ENCODE measurements around the gene ARHGAP18. TPM values are rescaled to one million over a fixed set of nuclear protein-coding genes. Genes with fewer than 3 reads are reported as not detected.

Gene ARHGAP18
- total and polyA plus RNA-seq, 2 of the 13 experiments (the other 11 are each of a cell fraction or from before 2014, with no cell fraction given): 58.2 to 115 TPM

DNA sequence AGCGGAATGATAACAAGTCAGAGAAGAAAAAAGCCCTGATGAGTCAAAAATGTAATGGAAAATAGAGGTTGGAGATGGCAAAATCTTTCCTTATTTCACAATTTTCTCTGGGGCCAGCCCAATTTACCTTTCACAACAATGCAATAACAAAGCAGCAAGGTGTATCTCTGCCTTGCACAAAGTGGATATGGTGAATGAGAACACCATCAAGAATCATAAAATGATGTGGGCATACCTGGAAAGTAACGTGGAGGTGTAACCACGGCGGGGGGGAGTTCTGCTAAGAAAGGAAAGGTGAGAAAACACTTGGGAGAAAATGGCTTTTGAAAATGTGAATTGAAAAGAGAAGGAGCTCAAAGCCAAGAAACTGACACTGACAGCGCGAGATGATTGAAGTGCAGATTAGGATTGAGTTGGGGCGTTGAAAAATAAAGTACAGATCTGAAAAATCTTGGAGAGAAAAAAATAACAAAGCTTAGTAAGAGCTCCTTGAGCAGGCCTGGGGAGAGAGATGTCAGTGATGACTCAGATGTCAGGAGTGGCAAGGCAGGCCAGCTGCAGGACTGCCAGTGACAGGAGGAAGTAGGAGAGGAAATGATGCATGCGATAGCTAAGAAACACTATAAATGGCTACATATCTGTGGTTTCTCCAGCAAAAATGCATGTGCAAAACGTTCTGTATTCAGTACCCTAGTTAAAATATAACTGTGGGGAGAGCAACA is 26.2 kb downstream of the ARHGAP18 start:
- Histone ChIP-seq H4K20me1 (ENCODE audit: insufficient read depth, low read length) (no peaks in the 10 kb centered on the region), H3K36me3 (replicated peaks in 1 of 2; ENCODE audit: control insufficient read depth in 1 of 2, insufficient read depth in 2 of 2, low read length in 2 of 2) (peaks cover 2 to 24% of the 10 kb centered on the region in 2 experiments; a peak in 3 of 5 replicates), H3K27me3 (ENCODE audit: control insufficient read depth in 1 of 2, insufficient read depth in 2 of 2, low read length in 2 of 2) (no peaks in the 10 kb centered on the region), H3K4me3 (replicated peaks in 1 of 3; ENCODE audit: insufficient read depth in 1 of 3, low read depth in 2 of 3, low read length in 3 of 3) (no peak overlapping the region; a peak in 1 of 6 replicates), H3K79me2 (ENCODE audit: insufficient read depth, low read length) (peaks cover 95% of the 10 kb centered on the region), H3K4me2 (ENCODE audit: low read depth, low read length) (peak overlapping the region; percentile 58), H2AFZ (ENCODE audit: low read length) (no peak overlapping the region), H3K9ac (ENCODE audit: insufficient read depth, low read depth, low read length) (peak overlapping the region; percentile 33), H3K4me1 (ENCODE audit: insufficient read depth, low read length) (peaks cover 97% of the 10 kb centered on the region), H3K9me3 (ENCODE audit: low read length) (no peaks in the 10 kb centered on the region), H3K27ac (ENCODE audit: extremely low read length, insufficient read depth, low read length) (peak overlapping the region; percentile 70)
- no TSS peak for BruUV-seq (replicated peaks)
- intact Hi-C loops (cut with micrococcal nuclease; ENCODE audit: unreplicated experiment) (loop anchor here (1.0 to 5.0 kb wide), 2 partner anchors 34 to 36 kb away; no protein-coding TSS in a partner anchor), in situ Hi-C loops (cut with HindIII; ENCODE audit: extremely low pct_ligation_motif_present, low pct_unique_long_range_greater_than_20kb) (no loop called here)
- ChIA-PET POLR2A (interaction anchor here (0.9 to 2.8 kb wide), 8 partner anchors 10 to 42 kb away, joined by 3 to 24 read pairs (median 6); partner anchors contain the start of gene ARHGAP18), CTCF (ENCODE audit: low intra/inter-chr PET ratio, low total read pairs) (no interaction called here)
- DNase-seq (ENCODE audit: low spot score): peak; percentile 96
- WGBS (ENCODE audit: low lambda C conversion rate): 41% methylated on average over 9 of the region's 9 CpGs
- FAIRE-seq: peak; percentile 71
- ATAC-seq: peak; percentile 87
- TF ChIP-seq KDM5A (IDR thresholded peaks at IDR 0.05; ENCODE audit: borderline replicate concordance, low read length): no peak
- no peak for TF ChIP-seq SP140L (CRISPR knock-in tag; IDR thresholded peaks at IDR 0.05; ENCODE audit: borderline replicate concordance)
- TF ChIP-seq ISL2 (CRISPR knock-in tag; IDR thresholded peaks at IDR 0.05): peak; percentile 62
- TF ChIP-seq ZNF629 (CRISPR knock-in tag; conservative IDR thresholded peaks at IDR 0.05): no peak
- TF ChIP-seq NR2F6 (IDR thresholded peaks at IDR 0.05): no peak
- TF ChIP-seq NR2F6 (CRISPR knock-in tag; IDR thresholded peaks at IDR 0.05): peak; percentile 50; the same call in 1 of the 2 replicates
- TF ChIP-seq ZNF331 (CRISPR knock-in tag; IDR thresholded peaks at IDR 0.05): 0 out of 2 replicates have a peak, but pooled peaks have one; percentile 64
- TF ChIP-seq, protein P1, sequence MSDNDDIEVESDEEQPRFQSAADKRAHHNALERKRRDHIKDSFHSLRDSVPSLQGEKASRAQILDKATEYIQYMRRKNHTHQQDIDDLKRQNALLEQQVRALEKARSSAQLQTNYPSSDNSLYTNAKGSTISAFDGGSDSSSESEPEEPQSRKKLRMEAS (IDR thresholded peaks at IDR 0.05): peak; percentile 59; the same call in 1 of the 2 replicates
- TF ChIP-seq ERF (CRISPR knock-in tag; IDR thresholded peaks at IDR 0.05): 0 out of 2 replicates have a peak, but pooled peaks have one; percentile 57
- TF ChIP-seq NCOA2 (CRISPR knock-in tag; IDR thresholded peaks at IDR 0.05): peak; percentile 81
- TF ChIP-seq NFKBIZ (CRISPR knock-in tag; IDR thresholded peaks at IDR 0.05): peak; percentile 41; the same call in 1 of the 2 replicates
- TF ChIP-seq, protein P2, sequence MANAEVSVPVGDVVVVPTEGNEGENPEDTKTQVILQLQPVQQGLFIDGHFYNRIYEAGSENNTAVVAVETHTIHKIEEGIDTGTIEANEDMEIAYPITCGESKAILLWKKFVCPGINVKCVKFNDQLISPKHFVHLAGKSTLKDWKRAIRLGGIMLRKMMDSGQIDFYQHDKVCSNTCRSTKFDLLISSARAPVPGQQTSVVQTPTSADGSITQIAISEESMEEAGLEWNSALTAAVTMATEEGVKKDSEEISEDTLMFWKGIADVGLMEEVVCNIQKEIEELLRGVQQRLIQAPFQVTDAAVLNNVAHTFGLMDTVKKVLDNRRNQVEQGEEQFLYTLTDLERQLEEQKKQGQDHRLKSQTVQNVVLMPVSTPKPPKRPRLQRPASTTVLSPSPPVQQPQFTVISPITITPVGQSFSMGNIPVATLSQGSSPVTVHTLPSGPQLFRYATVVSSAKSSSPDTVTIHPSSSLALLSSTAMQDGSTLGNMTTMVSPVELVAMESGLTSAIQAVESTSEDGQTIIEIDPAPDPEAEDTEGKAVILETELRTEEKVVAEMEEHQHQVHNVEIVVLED (CRISPR knock-in tag; IDR thresholded peaks at IDR 0.05; ENCODE audit: borderline replicate concordance): no peak
- TF ChIP-seq CCDC6 (CRISPR knock-in tag; IDR thresholded peaks at IDR 0.05): 0 out of 2 replicates have a peak, but pooled peaks have one; percentile 42
- TF ChIP-seq TGIF2 (CRISPR knock-in tag; IDR thresholded peaks at IDR 0.05): peak; percentile 93; the same call in 1 of the 2 replicates
- TF ChIP-seq, protein P3, sequence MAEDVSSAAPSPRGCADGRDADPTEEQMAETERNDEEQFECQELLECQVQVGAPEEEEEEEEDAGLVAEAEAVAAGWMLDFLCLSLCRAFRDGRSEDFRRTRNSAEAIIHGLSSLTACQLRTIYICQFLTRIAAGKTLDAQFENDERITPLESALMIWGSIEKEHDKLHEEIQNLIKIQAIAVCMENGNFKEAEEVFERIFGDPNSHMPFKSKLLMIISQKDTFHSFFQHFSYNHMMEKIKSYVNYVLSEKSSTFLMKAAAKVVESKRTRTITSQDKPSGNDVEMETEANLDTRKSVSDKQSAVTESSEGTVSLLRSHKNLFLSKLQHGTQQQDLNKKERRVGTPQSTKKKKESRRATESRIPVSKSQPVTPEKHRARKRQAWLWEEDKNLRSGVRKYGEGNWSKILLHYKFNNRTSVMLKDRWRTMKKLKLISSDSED (CRISPR knock-in tag; IDR thresholded peaks at IDR 0.05): no peak
- TF ChIP-seq MBNL3 (CRISPR knock-in tag; conservative IDR thresholded peaks at IDR 0.05): no peak
- peak; percentile 73 for TF ChIP-seq FOXA3 (CRISPR knock-in tag; IDR thresholded peaks at IDR 0.05)
- 0 out of 2 replicates have a peak, but pooled peaks have one; percentile 53 for TF ChIP-seq DMAP1 (CRISPR knock-in tag; IDR thresholded peaks at IDR 0.05)
- peak; percentile 88; the same call in 1 of the 2 replicates for TF ChIP-seq RCOR2 (CRISPR knock-in tag; IDR thresholded peaks at IDR 0.05)
- TF ChIP-seq, protein P4, sequence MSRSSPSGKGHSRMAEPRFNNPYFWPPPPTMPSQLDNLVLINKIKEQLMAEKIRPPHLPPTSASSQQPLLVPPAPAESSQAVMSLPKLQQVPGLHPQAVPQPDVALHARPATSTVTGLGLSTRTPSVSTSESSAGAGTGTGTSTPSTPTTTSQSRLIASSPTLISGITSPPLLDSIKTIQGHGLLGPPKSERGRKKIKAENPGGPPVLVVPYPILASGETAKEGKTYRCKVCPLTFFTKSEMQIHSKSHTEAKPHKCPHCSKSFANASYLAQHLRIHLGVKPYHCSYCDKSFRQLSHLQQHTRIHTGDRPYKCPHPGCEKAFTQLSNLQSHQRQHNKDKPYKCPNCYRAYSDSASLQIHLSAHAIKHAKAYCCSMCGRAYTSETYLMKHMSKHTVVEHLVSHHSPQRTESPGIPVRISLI (CRISPR knock-in tag; IDR thresholded peaks at IDR 0.05; ENCODE audit: borderline replicate concordance): 0 out of 2 replicates have a peak, but pooled peaks have one; percentile 18
- no peak for TF ChIP-seq JUN (CRISPR knock-in tag; IDR thresholded peaks at IDR 0.05)
- TF ChIP-seq POLR2A (IDR thresholded peaks at IDR 0.05; ENCODE audit: insufficient read depth in 1 of 2, low read depth in 2 of 2, low read length in 2 of 2): peak; percentile 31 to 58; a peak in 1 of 4 replicates
- TF ChIP-seq SAP130 (CRISPR knock-in tag; IDR thresholded peaks at IDR 0.05; ENCODE audit: low read depth): peak; percentile 97
